Measurements from ENCODE around the gene ZNF92.

ZNF92 gene

GRCh38 chr7:65369843-65370242, 3.8 kb upstream of the ZNF92 start:
- no peak for DNase-seq (ENCODE audit: low read depth)
- H3K4me3 ChIP-seq (ENCODE audit: low read depth, low read length), result no peak overlapping the region
- no peak for TF ChIP-seq CTCF (conservative IDR thresholded peaks at IDR 0.05; ENCODE audit: low read depth, low read length)

GRCh38 chr7:65371468-65371867, 2.2 kb upstream of the ZNF92 start:
- no peak overlapping the region for H3K4me3 ChIP-seq (ENCODE audit: low read depth, low read length)
- no peak for TF ChIP-seq CTCF (conservative IDR thresholded peaks at IDR 0.05; ENCODE audit: low read depth, low read length)
- no peak for DNase-seq (ENCODE audit: low read depth)

GRCh38 chr7:65379318-65379717, 5.7 kb downstream of the ZNF92 start:
- no peak for TF ChIP-seq CTCF (conservative IDR thresholded peaks at IDR 0.05; ENCODE audit: low read depth, low read length)
- no peak overlapping the region for H3K4me3 ChIP-seq (ENCODE audit: low read depth, low read length)
- peak; percentile 65 for DNase-seq (ENCODE audit: low read depth)

GRCh38 chr7:65381742-65382141, 8.1 kb downstream of the ZNF92 start:
- no peak for TF ChIP-seq CTCF (conservative IDR thresholded peaks at IDR 0.05; ENCODE audit: low read depth, low read length)
- no peak for DNase-seq (ENCODE audit: low read depth)
- H3K4me3 ChIP-seq (ENCODE audit: low read depth, low read length), result no peak overlapping the region

- no peak for DNase-seq (ENCODE audit: low read depth)
- TF ChIP-seq CTCF (conservative IDR thresholded peaks at IDR 0.05; ENCODE audit: low read depth, low read length), result no peak
- no peak overlapping the region for H3K4me3 ChIP-seq (ENCODE audit: low read depth, low read length)
Observed at GRCh38 chr7:65382452-65382851, 8.8 kb downstream of the ZNF92 start.

GRCh38 chr7:65387891-65388290, 14.2 kb downstream of the ZNF92 start:
- H3K4me3 ChIP-seq (ENCODE audit: low read depth, low read length), result no peak overlapping the region
- TF ChIP-seq CTCF (conservative IDR thresholded peaks at IDR 0.05; ENCODE audit: low read depth, low read length), result no peak
- DNase-seq (ENCODE audit: low read depth), result no peak

- DNase-seq (ENCODE audit: low read depth), result no peak
- TF ChIP-seq CTCF (conservative IDR thresholded peaks at IDR 0.05; ENCODE audit: low read depth, low read length), result no peak
- no peak overlapping the region for H3K4me3 ChIP-seq (ENCODE audit: low read depth, low read length)
Observed at GRCh38 chr7:65390588-65390987, 16.9 kb downstream of the ZNF92 start.

Data from choroid plexus epithelial cell (primary cell).